Ramos (cell line): ENCODE measurements around the gene TIMP3.

Experiments used
- in situ Hi-C: fragments of 300-500 bp; cut with MboI; formaldehyde crosslinking; loops from one replicate; pipeline ENCODE4 v1.14.3; 2022; ENCODE audit warnings: low sequenced_read_pairs; ENCODE audit not compliant: unreplicated experiment

The TIMP3 gene

DNA sequence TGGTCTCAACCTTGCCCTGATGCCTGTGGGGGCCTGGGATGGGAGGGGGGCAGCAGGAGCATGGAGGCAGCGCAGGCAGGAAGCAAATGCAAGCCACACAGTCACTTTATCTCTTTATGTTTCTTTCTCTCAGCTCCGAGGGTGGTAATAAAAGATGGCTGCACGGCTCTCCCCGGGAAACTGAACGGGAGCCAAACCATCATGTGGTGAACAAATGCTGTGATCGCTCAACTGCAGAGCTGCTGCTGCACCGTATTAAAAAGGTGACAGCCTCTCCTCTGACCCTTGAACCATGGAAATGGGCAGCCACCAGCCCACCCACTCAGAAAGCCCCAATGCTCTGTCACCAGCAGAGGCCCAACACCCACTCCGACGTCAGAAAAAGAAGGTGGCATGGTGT, 110.0 kb downstream of the TIMP3 start:
- in situ Hi-C loops = no loop called here
